HG03060 (cell line): Measurements from ENCODE around the gene ZNF514.
"Not testable (repeated sequence)": the region's sequence is repeated elsewhere in the genome, so short reads cannot be mapped to it uniquely, and the experiment has no call there.

ENCODE experiments used
- ATAC-seq: cut with Tn5 transposase; IDR thresholded peaks from one replicate; pipeline ENCODE4 v1.9.1; 2021; ENCODE audit warnings: low read depth, moderate number of reproducible peaks; ENCODE audit not compliant: unreplicated experiment

ZNF514 gene

DNA sequence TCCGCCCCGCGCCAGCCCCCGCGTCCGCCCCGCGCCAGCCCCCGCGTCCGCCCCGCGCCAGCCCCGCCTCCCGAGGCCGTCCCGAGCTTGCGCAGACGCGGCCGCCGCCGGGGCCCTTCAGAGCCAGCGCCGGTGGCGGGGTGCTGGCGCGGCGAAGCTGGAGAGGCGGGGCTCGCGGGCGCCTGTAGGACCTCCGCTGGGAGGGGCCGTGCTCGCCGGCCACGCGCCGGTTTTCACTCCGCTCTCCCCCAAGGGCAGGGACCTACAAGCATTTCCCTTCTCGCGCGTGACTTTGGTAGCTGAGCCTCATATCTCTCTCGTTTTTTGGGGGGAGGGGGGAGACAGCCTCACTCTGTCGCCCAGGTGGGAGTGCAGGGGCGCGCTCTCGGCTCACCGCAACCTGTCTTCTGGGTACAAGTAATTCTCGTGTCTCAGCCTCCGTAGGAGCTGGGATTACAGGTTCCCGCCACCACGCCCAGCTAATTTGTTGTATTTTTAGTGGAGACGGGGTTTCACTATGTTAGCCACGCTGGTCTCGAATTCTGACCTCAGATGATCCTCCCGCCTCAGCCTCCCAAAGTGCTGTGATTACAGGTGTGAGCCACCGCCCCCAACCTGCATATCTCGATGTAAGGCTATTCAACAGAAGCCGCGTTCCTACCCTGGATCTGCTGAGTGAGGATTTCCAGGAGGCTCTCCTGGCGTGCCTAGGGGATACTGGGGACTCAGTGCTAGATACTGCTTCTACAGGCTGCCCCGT lies at the start of gene ZNF514:
ZNF514 (minus strand) TSS at position 159 of the 760 bp plus-strand sequence. CDS start 6,595 bp downstream, outside the sequence.
- peak; percentile 61 for ATAC-seq

DNA sequence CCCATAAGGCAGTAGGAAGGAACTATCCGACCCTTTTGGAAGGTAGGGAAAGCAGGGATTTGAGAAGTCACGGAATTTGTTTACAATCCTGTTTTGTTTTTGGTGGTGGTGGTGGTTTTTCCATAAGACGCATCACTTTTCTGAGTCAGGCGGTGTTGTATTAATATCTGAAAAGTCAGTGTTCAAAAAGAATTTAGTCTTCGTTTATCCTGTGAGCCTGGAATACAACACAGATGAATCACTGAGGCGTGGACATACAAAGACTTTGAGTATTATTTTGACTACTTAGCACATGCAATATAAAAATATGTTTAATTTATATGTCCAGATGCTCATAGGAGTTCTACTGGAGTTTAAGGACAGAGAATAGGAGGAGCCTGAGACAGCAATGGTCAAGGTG lies 48.5 kb upstream of the ZNF514 start:
- no peak for ATAC-seq

DNA sequence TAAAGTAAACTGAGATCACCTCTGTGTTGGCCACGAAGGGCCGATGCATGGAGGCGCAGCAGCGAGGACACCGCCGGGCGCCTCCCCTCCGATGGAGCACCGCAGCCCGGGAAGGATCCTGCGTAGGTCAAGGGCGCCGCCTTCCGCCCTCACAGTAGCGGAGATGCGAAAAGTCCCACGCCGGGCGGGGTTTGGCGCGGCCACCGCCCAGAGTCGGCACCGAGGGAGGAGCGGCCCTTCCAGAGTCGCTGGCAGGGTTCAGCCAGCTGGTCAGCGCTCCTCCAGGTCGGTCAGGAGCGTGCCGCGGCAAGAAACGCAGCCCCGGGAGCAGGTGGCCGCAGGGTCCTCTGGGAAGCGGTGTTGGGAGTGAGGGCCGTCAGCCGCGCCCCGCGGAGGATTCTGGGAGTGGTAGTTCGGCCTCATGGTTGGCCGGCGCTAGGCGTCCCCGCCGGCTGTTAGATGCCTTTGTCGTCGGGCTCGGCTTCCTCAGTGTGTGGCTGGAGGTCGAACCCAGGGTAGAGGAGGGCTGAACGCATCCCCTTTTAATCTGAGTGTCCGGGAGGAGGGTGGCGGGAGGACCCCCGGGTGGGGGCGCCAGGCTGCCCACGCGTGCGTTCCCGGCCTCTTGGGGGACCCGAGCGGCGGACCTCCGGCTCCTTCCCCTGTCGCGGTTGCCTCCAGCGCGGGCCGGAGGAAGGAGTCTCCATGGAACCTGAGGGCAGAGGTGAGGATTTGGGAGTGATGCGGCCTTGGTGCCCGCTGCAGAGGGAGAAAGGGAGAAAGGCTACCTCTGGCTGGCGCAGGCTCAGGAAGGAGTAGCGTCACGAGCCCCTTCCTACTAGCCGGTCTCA lies 47.7 kb upstream of the ZNF514 start, which contains the start of gene ZNF892:
ZNF892 (plus strand) TSS at position 411 of the 851 bp plus-strand sequence; CDS start at position 706, 295 bp downstream.
- ATAC-seq, result peak; percentile 74

DNA sequence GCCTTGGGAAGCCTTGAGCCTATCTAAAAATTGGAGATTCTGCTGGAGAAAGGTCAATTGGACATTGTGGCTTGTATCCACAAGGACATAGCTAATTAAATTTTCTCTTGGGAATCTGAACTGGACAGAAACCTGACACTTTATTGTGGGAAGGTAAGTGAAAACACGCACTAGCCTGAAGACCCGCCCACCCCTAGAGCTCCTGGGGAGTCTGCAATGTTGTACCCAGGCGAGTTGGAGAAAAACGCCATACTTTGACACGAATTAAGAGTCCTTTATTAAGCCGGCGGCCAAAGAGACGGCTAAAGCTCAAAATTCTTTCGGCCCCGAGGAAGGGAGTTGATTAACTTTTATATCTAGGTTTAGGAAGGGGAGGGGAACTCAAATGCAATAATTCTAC lies 46.4 kb upstream of the ZNF514 start:
- no peak for ATAC-seq

DNA sequence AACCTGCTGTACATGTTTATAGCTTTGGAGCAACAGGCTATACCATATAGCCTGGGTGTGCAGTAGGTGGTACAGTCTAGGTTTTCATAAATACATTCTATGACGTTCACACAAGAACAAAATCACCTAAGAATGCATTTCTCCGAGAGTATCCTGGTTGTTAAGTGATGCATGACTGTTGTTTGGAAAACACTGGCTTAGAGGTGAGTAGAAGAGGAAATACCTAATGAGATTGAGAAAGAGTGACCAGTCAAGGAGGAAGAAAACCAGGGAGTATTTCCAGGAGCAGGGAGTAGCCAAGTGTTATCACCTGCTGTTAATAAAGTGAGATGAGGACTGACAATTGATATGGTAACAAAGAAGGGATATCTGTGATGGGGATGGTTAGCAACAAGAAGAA lies 44.7 kb upstream of the ZNF514 start:
- no peak for ATAC-seq

DNA sequence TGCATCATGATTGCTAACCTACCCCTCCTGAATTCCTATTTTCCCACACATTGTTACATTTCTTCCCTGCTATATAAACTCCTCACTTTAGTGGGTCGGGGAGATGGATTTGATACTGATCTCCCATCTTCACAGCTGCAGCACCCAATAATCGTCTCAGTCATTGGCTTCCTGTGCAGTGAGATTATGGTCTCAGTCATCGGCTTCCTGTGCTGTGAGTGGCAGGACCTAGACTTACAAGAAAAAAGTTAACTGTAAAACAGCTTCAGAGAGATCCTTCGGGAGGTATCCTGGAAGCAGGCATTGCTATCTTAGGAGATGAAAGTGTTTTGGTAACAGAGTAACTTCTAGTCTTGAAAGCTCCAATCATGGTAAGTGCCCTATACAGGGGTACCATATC lies 44.3 kb upstream of the ZNF514 start:
- ATAC-seq, result no peak

DNA sequence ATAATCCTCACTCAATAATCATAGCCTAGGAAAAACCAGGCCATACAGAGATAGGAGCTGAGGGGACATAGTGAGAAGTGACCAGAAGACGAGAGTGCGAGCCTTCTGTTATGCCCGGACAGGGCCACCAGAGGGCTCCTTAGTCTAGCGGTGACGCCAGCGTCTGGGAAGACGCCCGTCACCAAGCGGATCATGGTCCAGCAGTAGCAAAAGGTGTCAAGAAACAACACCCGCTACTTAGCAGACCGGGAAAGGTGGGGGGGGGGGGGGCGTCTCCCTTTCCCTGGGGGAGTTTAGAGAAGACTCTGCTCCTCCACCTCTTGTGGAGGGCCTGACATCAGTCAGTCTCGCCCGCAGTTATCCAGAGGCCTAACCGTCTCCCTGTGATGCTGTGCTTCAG lies 33.3 kb upstream of the ZNF514 start:
- not testable (repeated sequence) for ATAC-seq

DNA sequence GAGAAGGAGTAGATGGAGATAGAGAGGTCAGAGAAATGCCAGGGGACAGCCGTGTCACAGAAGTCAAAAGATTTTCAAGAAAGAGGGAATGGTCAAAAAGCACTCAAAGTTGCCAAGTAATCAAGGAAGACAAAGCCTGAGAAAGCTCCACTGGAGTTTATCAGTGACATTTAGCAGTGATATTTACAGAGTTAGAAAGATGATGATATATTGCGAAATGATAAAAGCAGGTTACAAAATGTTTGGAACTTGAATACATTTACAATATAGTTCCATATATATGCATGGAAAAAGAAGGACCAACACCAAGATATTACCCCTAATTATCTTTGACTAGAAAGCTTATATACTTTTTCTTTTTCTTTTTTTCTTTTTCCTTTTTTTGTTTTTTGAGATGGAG lies 26.3 kb upstream of the ZNF514 start:
- no peak for ATAC-seq

DNA sequence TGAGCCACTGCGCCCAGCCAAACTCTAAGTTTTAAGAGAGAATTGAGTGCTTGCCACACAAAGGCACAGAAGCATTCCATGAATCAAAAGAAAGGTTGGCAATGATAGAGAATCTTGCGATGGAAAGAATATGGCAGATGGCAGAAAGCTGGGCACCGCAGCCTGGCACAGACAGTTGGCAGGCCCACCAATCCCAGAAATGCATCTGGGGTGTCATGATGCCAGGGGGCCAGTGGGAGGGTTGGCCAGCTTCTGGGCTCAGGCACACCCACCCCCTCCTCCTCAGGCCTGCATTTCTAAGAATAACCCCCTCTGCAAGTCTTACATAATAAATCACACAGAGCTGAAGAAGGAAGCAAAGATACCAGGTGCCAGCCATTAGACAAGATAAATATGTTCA lies 25.5 kb upstream of the ZNF514 start:
- no peak for ATAC-seq

DNA sequence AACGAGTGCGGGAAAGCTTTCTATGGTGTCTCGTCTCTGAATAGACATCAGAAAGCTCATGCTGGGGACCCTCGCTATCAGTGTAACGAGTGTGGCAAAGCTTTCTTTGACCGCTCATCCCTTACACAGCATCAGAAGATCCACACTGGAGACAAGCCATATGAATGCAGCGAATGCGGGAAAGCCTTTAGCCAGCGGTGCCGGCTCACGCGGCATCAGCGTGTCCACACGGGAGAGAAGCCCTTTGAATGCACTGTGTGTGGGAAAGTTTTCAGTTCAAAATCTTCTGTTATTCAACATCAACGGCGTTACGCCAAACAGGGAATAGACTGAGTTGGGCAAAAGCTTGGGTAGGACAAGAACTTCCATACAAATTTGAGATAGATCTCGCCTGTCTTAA lies 22.1 kb upstream of the ZNF514 start:
- ATAC-seq, result no peak

DNA sequence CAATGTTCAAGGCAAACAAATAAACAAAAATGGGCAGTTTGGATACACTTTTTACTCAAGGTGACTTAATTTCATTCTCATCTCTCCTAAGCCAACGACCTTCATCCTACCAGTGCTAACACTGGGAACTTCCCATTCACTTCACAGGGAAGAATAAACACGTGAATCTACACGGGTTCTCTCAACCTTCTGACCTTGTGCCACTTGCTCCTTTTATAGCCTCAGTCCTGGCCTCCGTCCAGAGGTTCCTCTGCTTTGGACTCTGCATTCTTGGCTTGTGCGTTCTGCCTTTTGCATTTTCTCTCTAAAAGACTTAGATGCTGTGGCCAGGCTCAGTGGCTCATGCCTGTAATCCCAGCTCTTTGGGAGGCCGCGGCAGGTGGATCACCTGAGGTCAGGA lies 19.8 kb upstream of the ZNF514 start:
- no peak for ATAC-seq

DNA sequence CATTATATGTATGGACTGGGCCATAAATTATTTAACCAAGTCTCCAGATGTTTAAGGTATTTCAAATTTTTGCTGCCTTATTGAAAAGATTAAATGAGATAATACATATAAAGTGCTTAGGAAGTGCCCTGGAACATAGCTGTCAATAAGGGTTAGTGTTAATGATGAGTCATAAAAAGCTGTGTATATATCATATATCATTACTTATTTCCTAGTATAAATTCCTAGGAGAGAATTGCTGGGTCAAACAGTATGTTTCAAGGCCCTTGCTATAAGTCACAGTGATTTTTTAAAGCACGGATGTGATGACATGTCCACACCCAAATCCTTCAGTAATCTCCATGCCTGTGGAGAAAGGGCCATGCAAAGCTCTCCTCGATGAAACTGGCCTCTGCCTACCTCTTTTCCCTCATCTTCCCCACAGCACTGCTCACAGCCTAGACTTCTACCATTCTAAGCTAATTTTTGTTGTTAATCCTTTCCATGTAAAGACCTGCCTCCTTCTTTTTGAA lies 14.4 kb upstream of the ZNF514 start:
- no peak for ATAC-seq

DNA sequence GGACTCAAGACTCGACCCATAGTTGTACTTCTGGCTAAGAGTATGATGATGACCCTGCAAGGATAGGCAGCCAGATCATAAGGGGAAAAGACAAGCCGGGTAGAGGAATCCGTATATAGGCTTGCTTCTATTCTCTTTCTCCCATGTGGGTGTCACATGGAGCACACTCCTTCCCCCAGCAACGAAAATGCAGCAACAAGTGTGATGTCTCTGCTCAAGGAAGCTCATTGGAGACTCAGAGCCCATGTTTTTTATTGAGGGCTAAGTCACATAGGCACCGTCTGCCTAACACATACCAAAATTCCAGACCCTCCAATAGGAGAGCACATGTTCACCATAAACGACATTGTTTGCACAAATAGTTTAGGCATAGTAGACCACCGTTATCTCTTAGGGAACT lies 12.3 kb upstream of the ZNF514 start:
- no peak for ATAC-seq

DNA sequence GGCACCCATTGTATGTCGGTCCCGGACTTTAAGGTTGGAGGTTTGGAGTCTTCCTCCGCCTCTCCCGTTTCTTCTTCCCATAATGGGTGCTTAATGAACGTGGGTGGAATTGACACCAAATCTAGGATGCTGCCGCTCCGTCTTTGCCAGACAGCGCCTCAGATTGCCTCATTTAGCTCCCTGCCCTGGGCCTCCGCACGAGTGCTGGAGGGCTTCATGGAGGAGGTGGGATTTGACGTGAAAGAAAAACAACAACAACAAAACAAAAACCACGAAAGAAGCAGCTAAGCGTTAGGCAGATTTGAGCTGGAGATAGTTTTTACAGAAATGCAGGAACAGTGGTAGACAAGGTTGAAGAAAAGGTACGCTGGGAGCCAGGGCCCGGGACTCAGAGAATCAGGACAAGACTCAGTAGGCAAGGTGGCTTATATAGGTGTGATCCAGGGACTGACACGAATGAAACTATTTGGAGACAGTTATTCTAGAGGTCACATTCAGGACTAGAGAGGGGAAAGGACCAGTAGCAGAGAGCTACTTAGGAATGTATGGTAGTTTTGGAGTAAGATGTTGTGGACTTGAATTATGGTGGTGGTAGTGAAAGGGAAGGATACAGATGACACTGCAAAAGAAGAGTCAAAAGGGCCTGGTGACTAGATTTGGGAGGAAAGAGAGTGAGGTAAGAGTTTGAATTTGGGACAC lies 6.6 kb upstream of the ZNF514 start:
- no peak for ATAC-seq

DNA sequence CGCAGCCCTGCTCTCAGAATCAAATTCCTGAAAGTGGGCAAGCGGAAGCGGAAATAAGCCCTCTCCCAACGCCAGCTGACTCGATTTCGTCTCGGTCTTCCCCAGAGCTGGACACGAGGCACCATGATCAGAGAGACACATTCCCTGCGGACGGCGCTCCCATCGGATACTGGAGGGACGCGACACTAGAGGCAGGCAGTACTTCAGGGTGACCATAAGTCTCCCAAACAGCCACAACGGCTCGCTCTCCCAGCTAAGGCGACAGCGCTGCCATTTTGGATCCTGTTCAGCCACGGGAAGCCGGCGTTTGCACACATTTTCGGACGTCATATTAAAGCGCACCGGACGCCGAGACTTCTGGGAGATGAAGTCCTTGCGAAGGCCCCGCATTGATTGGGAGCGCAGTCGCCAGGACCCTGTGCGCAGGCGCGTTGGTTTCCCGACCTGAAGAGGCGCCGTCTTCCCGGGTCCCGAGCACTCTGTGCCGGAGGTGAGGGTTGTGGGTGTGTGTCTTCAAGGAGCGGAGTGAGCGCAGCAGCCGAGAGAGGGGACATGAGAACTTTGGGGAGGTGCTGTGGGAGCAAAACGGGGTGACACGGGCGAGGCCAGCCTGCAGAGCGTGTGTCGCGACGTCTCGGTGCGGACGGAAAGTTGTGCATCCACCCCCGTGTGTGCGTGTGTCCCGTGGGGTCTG lies 5.9 kb upstream of the ZNF514 start, which contains the start of gene ZNF2:
ZNF2 (plus strand) TSS at position 439 of the 694 bp plus-strand sequence. CDS start 10,418 bp downstream, outside the sequence.
- peak; percentile 83 for ATAC-seq

DNA sequence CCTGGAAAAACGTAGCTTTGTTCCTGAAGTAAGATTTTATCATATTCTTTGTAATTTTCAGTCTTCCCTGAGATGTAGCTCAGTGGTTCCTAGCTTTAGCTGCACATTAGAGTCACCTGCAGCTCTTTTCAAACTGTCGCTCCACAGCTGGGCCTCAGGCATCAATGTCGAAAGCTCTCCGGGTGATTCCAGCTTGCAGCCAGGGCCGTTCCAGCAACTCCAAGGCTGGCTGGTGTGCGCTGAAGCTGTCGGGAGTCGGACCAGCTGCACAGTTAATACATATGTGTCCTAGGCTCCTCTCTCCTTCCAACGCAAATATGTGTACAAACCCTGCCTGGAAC lies 5.4 kb upstream of the ZNF514 start:
- ATAC-seq, result peak; percentile 5

DNA sequence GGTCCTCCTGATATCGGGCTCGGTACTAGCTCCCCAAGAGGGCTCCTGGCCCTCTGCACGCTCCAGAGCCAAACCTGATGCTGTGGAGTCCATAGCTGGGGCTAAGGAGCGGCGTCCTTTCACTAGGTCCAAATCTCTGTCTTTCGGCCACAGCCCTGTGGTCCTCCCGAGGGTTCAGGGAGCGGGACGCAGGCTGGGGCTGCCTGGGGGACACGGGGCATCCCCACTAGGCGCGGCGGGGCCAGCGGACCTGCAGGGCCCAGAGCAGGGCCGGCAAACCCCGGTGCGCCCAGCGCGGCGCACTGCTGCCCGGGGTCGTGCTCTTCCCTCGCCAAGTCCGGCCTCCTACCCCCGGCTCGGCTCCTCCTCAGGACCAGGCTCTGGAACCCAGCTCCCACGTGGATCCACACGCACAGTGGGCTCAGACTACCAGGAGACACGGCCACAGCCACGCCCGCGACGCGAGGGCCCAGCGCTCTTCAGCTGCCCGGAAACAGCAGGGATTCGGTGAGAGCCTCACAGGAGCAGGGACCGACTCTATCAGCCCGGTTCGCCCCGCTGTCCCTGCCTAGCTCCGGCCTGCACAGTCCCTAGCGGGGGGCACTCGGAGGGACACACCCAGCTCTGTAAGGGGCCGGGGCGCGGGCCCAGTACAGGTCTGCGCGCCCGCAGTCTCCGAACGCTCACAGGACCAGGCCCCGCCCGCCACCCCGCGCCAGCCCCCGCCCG lies 593 bp downstream of the ZNF514 start:
- ATAC-seq, result peak; percentile 19

DNA sequence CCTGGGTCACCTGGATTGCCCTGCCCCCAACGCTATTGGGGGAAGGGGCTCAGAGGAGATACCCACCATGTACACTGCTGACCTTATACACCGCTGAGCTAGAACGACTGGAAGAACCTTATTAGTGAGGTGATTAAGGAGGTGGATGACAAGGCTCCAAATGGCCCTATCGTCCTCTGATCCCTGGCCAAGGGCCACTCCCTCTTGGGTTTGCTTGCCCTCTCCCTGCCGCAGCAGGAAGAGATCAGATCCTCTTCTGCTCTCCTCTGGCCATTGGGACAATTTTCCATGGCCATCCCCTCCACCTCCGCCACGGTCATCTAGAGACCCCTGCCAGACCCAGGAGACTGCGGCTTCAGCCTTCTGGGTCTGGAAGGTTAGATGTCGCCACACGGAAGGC lies 1.2 kb downstream of the ZNF514 start:
- ATAC-seq, result no peak

DNA sequence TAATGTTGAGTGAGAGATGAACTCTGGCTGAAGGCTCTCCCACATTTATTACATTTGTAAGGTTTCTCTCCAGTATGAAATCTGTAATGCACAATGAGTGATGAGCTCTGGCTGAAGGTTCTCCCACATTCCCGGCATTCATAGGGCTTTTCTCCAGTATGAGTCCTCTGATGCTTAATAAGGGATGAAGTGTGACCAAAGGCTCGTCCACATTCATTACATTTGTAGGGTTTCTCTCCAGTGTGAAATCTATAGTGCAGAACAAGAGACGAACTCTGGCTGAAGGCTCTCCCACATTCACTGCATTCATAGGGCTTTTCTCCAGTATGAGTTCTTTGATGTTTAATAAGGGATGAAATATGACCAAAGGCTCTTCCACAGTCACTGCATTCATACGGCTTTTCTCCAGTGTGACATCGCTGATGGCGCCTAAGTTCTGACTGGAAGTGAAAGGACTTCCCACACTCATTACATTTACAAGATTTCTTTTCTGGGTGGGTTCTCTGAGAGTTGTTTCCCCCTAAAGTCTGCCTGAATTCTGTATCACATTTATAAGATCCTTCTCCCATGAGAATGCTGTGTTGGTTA lies 10.2 kb downstream of the ZNF514 start:
- no peak for ATAC-seq
